BLaER1 (cell line): ENCODE data around the gene KLHL25.

ENCODE experiments used
- H3K27ac ChIP-seq: shearing (Covaris generic); formaldehyde crosslinking; 2 replicates; pipeline ENCODE4 v1.8.1; 2022
- H3K27me3 ChIP-seq: shearing (Covaris generic); formaldehyde crosslinking; 2 replicates; pipeline ENCODE4 v1.8.1; 2022
- H3K36me3 ChIP-seq: shearing (Covaris generic); formaldehyde crosslinking; 2 replicates; pipeline ENCODE4 v1.8.1; 2022
- H3K4me1 ChIP-seq: shearing (Covaris generic); formaldehyde crosslinking; 2 replicates; pipeline ENCODE4 v1.8.1; 2022
- H3K4me2 ChIP-seq: shearing (Covaris generic); formaldehyde crosslinking; 2 replicates; pipeline ENCODE4 v1.8.1; 2022
- H3K4me3 ChIP-seq: shearing (Covaris generic); formaldehyde crosslinking; 2 replicates; pipeline ENCODE4 v1.8.1; 2022
- H3K9ac ChIP-seq: shearing (Covaris generic); formaldehyde crosslinking; 2 replicates; pipeline ENCODE4 v1.8.1; 2022
- H3K9me3 ChIP-seq: shearing (Covaris generic); formaldehyde crosslinking; 2 replicates; pipeline ENCODE4 v1.8.1; 2022
- H4K20me1 ChIP-seq: shearing (Covaris generic); formaldehyde crosslinking; 2 replicates; pipeline ENCODE4 v1.8.1; 2022
- Cebpa-rat ChIP-seq: shearing (Covaris generic); IDR thresholded peaks from 2 replicates; pipeline ENCODE4 v1.8.1; 2022

Gene KLHL25

DNA sequence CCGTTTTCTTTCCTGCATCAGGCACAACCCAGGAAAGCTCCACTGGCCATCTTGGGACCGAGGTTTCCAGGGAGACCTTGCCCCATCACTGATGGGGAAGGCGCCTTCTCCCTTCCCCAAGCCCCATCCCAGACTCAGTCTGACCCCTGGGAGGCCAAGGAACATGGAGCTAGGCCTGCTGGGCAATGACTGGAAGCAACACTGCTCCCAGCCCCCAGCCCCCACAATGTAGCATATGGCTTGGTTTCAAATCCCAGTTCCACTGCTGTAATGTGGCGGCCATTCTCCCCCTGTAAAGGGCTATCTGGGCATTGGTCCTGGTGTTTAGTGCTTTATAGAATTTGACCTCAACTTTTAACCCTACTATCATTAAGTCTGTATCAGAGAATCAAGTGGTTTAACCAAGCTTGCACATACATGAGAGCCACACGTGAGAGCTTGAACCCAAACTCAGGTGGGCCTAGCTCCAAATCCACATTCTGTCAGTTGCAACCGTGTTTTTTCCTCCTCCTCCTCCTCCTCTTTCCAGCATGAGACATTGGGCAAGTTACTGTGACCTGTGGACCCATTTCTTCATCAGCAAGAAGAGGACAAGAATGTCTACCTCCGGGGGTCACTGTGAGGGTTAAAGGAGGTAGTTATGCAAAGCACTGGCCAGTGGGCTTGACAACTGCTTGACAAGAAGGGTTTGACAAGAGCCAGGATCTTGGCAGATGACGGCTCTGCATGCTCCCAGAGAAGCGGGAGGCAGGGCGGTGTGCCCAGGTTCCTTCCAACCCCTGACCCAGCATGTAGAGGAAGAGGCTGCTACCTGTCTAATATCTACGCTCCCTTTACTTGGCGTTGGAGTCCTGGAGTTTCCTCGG, 37.4 kb downstream of the KLHL25 start:
- H3K27ac ChIP-seq: no peak overlapping the region
- H3K4me2 ChIP-seq: no peak overlapping the region
- peaks cover 78% of the 10 kb centered on the region for H3K36me3 ChIP-seq
- H3K9ac ChIP-seq: no peak overlapping the region
- H3K4me1 ChIP-seq: peaks cover 16% of the 10 kb centered on the region
- no peak overlapping the region for H3K4me3 ChIP-seq
- H3K27me3 ChIP-seq: no peaks in the 10 kb centered on the region
- no peaks in the 10 kb centered on the region for H3K9me3 ChIP-seq
- TF ChIP-seq Cebpa-rat: no peak
- H4K20me1 ChIP-seq: peaks cover 30% of the 10 kb centered on the region

DNA sequence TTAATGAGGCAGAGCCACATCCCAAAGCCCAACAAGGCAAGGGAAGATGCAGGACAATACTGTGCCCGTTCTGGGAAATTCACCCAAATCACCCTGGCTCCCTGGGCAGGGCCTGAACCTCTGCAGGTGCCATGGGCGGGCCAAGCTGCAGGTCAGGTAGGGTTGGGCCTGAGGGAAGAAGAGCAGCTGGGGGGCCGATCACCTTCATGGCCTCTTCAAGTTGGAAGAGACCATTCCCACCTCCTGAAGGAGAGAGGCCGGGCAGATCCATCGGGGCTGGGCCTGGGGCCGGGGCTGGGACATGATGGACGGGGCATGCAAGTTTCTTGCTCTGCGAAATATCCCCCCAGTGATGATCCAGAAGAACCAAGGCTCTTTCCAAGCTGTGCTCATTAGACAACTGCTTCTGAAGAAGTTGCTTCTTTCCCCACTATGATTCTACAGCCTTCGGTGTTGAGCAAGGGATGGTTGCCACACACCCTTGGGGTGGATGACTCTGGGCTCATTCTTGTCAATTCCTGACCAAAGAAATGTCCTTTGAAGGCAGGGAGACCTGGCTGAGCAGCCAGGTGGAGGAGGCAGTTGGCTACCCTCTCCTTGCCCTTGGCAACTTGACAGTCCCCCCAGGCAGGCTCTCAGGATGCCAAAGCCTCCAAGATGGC, 38.2 kb downstream of the KLHL25 start:
- Histone ChIP-seq H3K9ac (no peak overlapping the region), H3K4me1 (peaks cover 21% of the 10 kb centered on the region), H3K9me3 (no peaks in the 10 kb centered on the region), H3K36me3 (peaks cover 76% of the 10 kb centered on the region), H3K4me2 (no peak overlapping the region), H3K4me3 (no peak overlapping the region), H3K27me3 (no peaks in the 10 kb centered on the region), H4K20me1 (peaks cover 23% of the 10 kb centered on the region; the same call in 1 of the 2 replicates), H3K27ac (no peak overlapping the region)
- TF ChIP-seq Cebpa-rat: no peak

DNA sequence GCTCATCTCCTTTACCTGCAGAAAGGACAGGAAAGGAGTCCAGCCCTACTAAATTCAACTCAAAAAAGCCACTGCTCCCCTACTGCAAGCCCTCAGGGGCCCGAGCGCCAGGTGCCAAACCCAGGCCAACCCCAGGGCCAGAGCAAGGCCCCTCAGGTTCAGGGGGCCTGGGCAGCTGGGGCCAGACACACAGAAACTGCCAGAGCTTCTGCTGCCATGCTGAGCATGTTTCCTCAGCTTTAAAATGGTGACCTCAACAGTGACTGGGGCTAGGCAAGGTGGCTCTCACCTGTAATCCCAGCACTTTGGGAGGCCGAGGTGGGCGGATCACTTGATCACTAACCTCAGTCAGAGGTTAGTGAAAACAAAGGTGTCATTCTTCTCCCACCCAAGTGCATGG, 38.8 kb downstream of the KLHL25 start:
- peaks cover 20% of the 10 kb centered on the region for H3K4me1 ChIP-seq
- H3K4me3 ChIP-seq: no peak overlapping the region
- TF ChIP-seq Cebpa-rat: no peak
- no peak overlapping the region for H3K9ac ChIP-seq
- no peaks in the 10 kb centered on the region for H3K9me3 ChIP-seq
- H3K4me2 ChIP-seq: no peak overlapping the region
- peaks cover 71% of the 10 kb centered on the region for H3K36me3 ChIP-seq
- H4K20me1 ChIP-seq: peaks cover 17% of the 10 kb centered on the region; the same call in 1 of the 2 replicates
- H3K27me3 ChIP-seq: no peaks in the 10 kb centered on the region
- no peak overlapping the region for H3K27ac ChIP-seq

DNA sequence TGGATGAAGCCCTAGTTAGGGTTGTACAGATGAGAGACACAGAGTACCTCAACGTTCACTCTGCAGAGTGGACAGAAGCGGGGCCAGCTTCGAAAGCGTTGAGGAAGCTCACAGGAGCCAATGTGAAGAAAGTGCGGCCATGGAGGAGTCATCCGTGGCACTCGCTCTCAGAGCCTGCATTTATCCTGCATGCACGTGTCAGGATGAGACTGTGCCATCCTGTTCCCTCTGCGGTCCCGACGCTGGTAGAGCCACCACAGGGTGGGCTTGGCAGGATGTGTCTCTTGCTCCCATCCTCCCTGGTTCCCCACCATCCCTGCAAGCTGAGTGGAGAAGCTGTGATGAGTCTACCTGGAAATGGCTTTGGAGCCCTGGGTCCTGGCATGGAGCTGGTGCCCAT, 39.3 kb downstream of the KLHL25 start:
- no peaks in the 10 kb centered on the region for H3K9me3 ChIP-seq
- H4K20me1 ChIP-seq: peaks cover 17% of the 10 kb centered on the region; the same call in 1 of the 2 replicates
- peaks cover 66% of the 10 kb centered on the region for H3K36me3 ChIP-seq
- H3K27me3 ChIP-seq: no peaks in the 10 kb centered on the region
- no peak overlapping the region for H3K9ac ChIP-seq
- H3K27ac ChIP-seq: no peak overlapping the region
- H3K4me3 ChIP-seq: no peak overlapping the region
- H3K4me1 ChIP-seq: peaks cover 17% of the 10 kb centered on the region
- no peak for TF ChIP-seq Cebpa-rat
- no peak overlapping the region for H3K4me2 ChIP-seq

DNA sequence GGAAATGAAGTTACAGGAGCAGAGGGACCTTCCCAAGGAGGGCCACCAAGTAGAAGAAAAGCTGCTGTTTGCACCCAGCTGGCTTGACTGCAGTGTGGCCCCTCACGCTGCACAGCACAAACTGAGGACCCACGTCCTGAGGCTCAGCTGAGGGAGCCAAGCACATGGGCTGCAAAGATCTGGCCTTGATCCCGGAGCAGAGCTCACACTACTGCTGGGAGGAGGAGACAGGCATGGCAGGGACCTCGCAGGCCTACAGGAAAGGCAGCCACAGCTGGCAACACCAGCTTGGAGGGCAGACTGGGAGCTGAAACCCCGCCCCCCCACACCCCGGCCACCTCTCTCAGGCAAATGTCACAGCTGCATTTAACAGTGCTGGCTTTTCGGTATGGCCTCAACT, 39.7 kb downstream of the KLHL25 start:
- no peak overlapping the region for H3K9ac ChIP-seq
- no peaks in the 10 kb centered on the region for H3K9me3 ChIP-seq
- H3K4me1 ChIP-seq: peaks cover 17% of the 10 kb centered on the region
- no peak overlapping the region for H3K4me2 ChIP-seq
- no peaks in the 10 kb centered on the region for H3K27me3 ChIP-seq
- H3K27ac ChIP-seq: no peak overlapping the region
- peaks cover 62% of the 10 kb centered on the region for H3K36me3 ChIP-seq
- TF ChIP-seq Cebpa-rat: no peak
- no peak overlapping the region for H3K4me3 ChIP-seq
- peaks cover 15% of the 10 kb centered on the region; the same call in 1 of the 2 replicates for H4K20me1 ChIP-seq

DNA sequence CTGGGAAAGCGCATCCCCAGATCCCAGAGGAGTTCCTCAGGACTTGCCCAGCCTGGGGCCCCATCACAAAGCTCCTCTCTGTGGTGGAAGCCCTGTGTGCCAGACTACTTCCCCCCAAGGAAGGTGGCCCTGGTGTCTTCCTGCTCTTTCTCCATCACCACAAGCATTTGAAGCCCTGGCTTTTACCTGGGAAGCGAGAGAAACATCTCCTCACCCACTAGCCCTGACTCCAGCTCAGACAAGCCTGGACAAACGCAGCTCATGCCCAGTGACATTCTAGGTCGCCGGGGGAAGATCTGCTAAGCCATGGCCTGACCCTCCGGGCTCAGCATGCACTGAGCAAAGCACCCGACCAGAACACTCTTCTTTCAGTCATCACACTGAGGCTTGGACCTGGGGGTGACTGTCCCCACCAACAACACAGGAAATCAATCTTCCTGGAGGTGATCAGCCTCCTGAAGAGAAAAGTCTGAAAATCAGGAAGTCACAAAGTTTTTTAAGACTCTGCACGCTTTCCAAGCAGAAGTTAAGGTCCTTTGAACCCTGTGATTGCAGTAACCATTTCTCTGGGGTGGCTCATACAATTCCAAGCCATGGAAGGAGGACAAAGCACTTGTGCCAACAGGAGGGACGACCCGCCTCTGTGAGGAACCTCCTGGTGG, 40.8 kb downstream of the KLHL25 start:
- no peaks in the 10 kb centered on the region for H3K9me3 ChIP-seq
- H3K4me3 ChIP-seq: no peak overlapping the region
- no peak overlapping the region; the same call in 1 of the 2 replicates for H3K27ac ChIP-seq
- peaks cover 17% of the 10 kb centered on the region for H3K4me1 ChIP-seq
- H3K36me3 ChIP-seq: peaks cover 57% of the 10 kb centered on the region
- peak overlapping the region; percentile 14; the same call in 1 of the 2 replicates for H3K4me2 ChIP-seq
- no peak for TF ChIP-seq Cebpa-rat
- H4K20me1 ChIP-seq: 0 out of 2 replicates have a peak, but pooled peaks cover 9% of the 10 kb centered on the region
- H3K9ac ChIP-seq: no peak overlapping the region
- H3K27me3 ChIP-seq: no peaks in the 10 kb centered on the region

DNA sequence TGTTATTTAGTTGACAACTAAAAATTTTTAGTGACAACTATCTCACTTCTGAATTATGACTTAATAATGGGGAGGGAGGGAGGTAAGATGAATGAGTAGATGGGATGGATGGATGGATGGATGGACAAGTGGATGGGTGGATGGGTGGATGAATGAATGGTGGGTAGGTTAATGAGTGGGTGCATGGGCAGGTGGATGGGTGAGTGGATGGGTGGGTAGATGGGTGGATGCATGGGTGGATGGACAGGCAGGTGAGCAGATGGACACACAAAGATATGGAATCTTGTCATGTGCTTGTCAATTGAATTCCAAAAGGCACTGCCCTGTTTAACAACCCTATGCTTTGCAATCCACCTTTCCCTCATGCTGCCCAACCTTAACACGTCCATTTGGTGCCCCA, 41.5 kb downstream of the KLHL25 start:
- H3K4me1 ChIP-seq: peaks cover 17% of the 10 kb centered on the region
- no peak overlapping the region for H3K4me2 ChIP-seq
- no peaks in the 10 kb centered on the region for H3K27me3 ChIP-seq
- H3K27ac ChIP-seq: no peak overlapping the region
- no peak for TF ChIP-seq Cebpa-rat
- peaks cover 57% of the 10 kb centered on the region for H3K36me3 ChIP-seq
- no peak overlapping the region for H3K4me3 ChIP-seq
- no peak overlapping the region for H3K9ac ChIP-seq
- H4K20me1 ChIP-seq: 0 out of 2 replicates have a peak, but pooled peaks cover 8% of the 10 kb centered on the region
- H3K9me3 ChIP-seq: no peaks in the 10 kb centered on the region

DNA sequence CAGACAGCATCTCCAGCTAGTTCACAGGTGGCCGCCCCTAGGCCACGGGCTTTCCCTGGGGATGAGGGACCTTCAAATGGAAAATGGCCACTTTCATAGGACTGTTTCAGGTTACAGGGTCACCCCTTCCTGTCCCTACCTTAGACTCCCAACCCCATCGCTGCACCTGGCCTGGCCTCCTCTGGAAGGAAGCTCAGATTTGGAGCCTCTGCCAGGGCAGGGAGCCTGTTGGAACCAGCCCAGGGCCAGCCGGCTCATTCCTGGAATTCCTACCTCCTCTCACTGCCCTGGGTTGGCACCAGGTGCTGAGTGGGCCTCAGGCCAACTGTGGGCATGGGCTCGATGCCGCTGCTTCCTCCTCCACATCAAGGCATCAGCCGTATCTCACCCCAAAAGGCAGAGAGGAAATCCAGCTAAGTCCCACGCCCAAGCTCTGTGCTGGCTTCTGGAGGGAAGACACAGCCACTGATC, 42.2 kb downstream of the KLHL25 start:
- Histone ChIP-seq H3K9ac (no peak overlapping the region), H3K4me3 (no peak overlapping the region), H3K36me3 (peaks cover 57% of the 10 kb centered on the region), H4K20me1 (0 out of 2 replicates have a peak, but pooled peaks cover 8% of the 10 kb centered on the region), H3K4me1 (peaks cover 17% of the 10 kb centered on the region), H3K9me3 (no peaks in the 10 kb centered on the region), H3K27me3 (no peaks in the 10 kb centered on the region), H3K4me2 (no peak overlapping the region), H3K27ac (no peak overlapping the region)
- no peak for TF ChIP-seq Cebpa-rat

DNA sequence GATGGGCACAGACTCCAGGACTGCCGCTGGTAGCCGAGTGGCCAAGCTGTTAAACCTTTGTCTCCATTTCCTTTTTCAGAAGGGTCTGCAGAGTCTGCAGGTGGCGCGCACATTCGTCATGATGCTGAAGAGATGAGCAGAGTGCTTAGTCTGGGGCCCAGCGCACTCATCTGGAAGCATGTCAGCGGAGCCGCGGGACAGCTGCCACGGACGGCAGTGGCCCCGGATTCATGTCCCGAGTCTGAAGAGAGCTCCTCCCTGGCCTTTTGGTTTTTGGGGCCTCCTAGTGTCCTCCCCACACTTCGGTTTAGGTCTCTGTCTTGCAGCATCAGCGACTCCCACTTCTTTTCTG, 42.6 kb downstream of the KLHL25 start:
- no peak overlapping the region for H3K9ac ChIP-seq
- no peak for TF ChIP-seq Cebpa-rat
- no peaks in the 10 kb centered on the region for H3K9me3 ChIP-seq
- no peak overlapping the region for H3K27ac ChIP-seq
- 0 out of 2 replicates have a peak, but pooled peaks cover 8% of the 10 kb centered on the region for H4K20me1 ChIP-seq
- H3K36me3 ChIP-seq: peaks cover 61% of the 10 kb centered on the region
- no peak overlapping the region for H3K4me3 ChIP-seq
- H3K27me3 ChIP-seq: no peaks in the 10 kb centered on the region
- H3K4me2 ChIP-seq: no peak overlapping the region
- peaks cover 17% of the 10 kb centered on the region for H3K4me1 ChIP-seq
